HT-29 (cell line): Measurements from ENCODE around the gene TOR4A. TPM values are rescaled to one million over a fixed set of nuclear protein-coding genes. Genes with fewer than 3 reads are reported as not detected.
"Not testable (repeated sequence)": the region's sequence is repeated elsewhere in the genome, so short reads cannot be mapped to it uniquely, and the experiment has no call there.

Experiments used
- DNase-seq: peaks from one replicate; pipeline ENCODE4 v3.0.0-alpha.2; 2015; ENCODE audit warnings: low spot score
- total RNA-seq: library from RNA; depleted of rRNA; stranded (reverse); fragments of >200 nt; shearing (Covaris generic); gene quantifications from 2 replicates; pipeline ENCODE4 v1.2.3, GENCODE V29; 2014

Gene TOR4A
- total RNA-seq, 1 experiment from 2014 or later: 210 TPM

DNA sequence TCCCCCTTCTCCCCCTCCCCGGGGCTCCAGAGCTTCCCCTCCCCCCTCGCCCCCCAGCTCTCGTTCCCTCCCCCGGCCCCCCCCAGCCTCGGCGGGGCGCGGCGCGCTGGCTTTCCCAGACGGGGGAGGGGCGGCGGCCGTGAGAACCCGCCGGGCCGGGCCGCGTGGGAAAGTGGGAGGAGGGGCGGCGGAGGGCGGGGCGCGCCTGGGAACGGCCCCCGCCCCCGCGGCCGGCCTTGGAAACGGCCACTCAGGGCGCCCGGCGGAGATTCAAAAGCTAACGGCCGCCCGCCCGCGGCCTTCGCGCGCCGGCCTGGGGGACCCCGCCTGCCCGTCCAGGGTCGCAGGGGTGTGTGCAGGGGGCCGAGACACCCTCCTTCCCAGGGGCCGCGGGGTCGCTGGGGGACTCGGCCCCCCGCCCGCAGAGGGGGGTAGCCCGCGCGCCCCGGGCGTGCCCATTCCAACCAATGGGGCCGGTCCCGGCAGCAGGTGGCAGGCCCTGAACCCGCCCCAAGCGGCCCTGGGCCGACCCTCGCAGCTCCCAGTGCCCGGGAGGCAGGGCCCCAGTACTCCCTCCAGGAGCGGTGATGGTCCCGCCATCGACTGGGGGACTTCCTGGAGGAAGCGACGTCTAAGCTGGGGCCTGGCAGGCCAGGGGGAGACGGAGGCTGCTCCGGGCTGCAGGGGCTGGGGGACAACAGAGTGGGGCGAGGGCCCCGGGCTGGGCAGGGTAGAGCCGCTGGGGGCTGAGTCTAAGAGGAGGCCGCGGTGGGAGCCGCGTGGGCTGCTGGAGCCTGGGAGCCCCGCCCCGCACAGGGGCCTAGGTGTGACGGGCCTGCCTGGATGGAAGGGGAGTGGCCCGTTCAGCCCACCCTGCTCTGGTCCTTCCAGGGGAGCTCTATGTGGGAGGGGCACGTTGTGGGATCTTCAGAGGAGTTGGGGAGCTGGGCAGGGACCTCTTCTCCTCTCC, 38.8 kb downstream of the TOR4A start:
- peak; percentile 36 for DNase-seq

DNA sequence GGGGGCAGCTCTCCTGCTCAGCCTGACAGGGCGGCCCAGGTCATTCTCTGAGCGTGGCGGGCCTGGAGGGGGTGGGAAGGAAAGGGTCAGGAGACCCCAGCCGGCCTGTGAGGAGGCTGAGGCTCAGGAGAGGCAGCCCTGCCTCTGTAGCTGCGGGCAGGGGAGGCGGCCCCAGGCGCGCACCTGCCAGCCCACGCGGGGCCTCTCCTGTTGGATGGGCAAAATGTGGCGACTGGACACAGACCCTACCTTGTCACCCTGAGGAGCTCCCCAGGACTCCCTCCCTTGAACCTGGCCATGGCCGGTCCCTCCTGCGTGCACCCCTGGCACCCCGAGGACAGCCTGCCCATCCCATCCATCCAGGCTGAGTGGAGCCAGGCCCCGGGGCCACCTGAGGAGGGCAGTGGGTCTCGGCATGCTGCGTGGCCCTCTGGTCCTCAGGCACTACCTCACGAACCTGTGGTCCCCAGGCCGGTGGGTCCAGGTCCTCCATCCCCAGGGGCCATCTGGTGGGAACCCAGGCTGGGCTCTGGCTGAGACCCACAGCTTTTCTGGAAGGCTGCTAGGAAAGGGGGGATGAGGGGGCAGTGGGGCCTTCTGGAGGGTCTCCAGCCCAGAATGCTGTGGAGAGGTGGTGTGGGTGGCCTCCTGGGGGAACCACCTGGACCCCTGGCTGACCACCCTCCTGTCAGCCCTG, 39.6 kb downstream of the TOR4A start:
- no peak for DNase-seq

DNA sequence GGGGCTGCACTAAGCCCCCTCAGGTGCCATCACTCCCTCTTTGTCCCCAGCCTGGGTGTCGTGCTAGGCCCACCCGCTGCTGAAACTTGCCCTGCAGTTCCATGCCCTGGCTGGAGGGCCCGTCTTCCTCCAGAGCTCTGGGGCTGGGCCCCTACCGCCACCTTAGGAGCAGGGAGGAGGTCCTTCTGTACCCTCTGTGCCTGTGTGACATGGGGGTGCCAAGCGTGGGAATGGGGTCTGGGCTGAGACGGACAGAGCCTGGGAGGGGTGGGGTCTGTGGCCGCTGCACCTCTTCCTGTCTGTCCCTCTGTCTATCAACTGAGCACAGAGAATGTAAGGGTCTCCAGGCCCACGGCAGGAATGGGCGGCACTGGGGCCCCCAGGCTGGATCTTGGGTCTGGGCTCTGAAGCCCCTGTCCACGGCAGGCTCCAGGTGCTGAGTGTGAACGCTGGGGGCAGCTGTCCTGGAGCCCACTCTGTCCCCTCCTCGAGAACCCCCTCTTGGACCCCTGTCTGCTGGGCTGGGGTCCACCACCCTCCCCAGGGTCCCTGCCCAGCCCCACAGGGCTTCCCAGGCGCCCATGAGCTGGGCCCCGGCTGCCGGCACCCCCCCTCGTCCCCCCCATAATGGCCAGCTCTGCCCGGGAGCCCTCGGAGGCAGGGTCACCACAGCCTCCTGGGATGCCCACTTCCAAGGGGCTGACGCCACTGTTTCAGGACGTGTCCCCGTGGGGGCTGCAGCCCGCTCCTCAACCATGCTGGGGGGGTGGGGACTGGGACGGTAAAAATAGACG, 40.4 kb downstream of the TOR4A start:
- no peak for DNase-seq

DNA sequence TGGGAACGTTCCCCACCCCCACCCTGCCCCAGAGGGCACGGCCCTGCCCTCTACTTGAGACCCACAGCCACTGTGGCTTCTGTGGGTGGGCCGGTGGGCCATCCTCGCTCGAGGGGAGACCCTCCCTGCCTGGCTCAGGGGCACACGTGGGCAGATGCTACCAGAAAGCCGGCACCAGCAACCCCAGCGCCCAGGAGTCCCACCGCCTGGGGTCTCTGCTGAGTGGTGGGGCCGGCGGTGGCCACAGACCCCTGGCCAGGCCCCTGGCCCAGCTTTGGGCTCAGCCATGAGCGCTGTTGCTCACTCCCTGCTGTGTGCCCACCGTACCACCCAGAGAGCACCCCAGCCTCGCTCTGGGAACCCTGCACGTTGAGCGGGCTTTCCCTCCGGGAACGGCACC, 41.1 kb downstream of the TOR4A start:
- DNase-seq: no peak

DNA sequence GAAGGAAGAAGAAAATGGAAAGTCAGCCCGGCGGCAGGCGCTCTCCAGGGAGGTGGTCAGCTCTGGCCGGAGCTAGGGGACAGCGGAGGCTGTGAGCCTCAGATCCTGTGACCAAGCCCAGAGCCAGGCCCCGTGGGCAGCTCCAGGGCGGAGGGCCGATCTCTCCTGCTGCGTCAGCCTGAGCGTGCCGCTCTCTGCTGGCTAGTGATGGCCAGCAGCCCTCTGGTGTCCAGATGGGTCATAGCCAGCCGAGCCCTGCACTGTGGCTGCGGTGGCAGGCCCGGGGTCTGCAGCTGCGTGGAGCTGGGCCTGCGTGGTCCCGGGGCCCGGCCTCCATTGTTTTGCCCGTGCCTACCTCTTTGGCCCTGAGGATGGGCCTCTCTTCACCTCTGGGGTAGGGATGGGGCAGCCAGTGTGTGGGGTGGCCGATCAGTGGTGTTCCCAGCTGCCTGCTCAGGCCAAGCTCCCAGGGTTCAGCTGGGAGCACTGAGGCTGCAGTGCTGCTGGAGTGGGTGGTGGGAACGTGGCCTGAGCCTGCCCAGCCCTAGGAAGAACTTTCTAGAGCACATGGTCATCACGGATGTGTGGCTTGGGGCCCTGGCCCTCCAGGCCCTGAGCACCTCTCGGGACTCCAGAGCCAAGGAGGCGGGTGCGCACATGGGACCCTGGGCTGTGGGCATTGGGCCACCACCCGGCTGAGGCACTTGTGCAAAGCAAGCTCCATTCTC, 41.6 kb downstream of the TOR4A start:
- peak; percentile 39 for DNase-seq

DNA sequence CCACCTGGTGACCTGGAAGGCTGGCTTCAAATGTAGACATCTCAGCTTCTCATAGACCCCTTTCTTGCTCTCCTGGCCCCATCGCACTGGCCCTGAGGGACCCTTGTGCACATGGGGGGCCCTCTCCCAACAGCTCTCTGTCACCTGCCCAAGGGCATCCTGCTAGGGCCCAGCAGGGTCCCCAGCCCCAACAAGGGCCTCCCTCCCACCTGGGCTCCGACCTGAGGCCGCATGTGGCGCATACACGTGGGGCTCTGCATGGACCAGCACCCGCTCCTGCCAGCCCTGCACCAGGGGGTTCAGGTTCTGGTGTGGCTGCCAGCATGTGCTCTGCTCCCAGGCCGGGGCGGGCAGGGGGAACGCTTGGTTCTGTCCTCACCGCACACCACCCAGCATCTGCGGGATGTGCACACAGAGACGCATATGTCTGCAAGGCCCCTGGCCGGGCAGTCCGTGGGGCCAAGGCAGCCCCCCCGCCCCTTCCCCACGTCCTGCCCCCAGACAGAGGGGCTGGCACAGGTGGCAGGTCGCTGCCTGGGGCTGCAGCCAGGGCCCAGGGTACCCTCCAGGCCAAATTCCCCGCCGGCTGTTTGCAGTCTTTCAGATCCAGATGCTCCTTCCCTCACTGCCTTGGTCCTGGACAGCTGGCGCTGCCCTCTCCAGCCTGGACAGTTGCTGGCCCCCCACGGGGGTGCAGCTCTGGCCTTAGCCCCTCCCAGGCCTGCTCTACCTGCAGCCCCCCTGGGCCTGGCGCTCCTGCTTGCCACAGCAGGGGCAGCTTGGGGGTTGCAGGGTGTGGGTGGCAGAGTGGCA, 42.4 kb downstream of the TOR4A start:
- DNase-seq: no peak

DNA sequence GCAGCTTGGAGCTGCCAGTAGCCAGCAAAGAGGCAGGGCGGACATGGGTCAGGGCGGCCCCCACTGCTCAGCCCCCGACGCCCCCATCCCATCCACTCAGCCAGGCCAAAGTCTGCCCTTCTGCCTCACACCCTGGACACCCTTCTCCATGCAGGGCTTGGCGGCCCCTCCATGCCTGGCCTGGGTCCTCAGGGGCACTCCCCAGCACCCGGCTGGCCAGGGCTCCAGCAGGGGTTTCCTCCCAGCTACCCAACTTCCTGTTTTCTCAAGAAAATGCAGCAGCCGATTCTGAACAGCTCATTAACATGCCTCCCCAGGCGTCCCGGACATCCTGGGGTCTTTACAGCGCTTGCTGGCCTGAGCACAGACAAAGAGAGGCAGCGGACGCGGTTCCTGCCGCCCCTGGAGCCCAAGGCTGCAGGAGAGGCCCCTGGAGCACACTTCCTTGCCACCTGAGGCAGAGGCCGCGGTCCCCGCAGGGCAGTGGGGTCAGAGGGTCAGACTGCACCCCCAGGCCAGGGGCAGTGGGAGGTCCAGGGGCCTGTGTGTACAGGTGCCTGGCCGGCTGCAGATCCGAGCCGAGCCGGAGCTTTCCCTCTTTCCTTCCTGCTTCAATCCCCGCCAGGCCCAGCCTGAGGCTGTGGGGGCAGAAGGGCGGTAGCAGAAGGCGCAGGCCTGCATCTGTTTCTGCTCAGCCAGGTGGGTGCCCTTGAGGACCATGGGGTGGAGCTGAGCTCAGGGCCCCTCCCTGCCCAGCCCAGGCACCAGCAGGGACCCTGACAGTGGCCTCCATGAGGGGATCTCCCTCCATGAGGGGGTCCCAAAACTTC, 43.2 kb downstream of the TOR4A start:
- DNase-seq: no peak

DNA sequence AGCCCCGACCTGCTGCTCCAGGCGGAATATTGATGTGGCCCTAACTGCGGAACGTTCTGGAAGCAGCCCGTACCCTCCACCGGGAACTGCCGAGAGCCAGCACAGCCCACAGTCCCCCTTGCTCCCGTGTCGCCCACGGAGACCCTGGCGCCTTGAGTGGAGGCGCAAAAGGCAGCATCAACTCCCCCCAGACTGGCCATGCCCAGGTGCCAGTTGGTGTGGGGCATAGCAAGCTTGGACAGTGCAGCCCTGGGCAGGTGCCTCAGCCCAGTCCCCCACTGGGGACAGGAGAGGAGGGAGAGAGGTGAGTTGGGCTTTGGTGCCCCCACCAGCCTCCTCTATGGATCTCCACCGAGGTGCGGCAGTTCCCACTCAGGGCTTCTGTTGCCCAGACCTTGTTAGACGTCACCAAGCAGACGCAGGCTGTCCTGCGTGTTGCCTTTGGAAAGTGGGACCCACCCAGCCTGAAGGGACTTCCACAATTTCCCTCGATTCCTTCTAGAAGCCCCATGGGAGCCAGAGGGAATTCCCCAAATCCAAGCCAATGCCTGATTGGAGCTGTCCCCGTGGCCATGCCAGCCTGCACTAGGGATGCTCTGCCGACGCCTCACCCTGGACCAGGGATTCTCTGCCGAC, 44.3 kb downstream of the TOR4A start:
- DNase-seq: no peak

DNA sequence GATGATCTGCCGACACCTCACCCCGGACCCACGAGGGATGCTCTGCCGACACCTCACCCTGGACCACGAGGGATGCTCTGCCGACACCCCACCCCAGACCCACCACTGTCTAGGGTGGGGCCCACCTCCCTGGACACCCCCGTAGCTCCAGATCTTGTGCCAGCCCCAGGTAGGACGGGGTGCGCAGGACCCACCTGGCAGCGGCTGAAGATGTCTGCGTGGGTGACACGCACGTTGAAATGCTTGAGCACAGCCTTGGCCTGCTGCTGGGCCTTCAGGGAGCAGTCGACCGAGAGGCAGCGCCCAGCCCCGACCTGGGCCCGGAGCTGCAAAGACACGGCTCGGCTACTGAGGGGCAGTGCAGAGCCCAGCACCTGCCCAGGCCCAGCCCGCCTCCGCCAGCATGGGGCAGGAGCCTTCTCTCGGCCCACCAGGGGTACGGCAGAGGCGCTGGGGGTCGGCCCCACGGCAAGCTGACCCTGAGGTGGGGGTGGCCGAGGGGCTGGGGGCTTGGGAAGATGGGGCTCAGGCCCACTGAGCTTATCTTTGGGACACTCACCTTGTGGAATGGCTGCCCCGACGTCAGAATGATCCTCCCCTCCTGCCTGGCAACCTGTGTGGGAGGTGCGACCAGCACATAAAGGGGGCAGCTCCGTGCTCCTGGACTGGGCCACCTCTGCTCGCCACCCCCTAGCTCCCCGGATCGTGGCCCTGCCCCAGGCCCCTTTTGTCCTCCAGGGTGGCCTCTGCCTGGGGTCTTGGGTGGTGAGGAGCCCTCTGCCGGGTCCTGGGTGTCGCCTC, 46.2 kb downstream of the TOR4A start:
- DNase-seq: no peak

DNA sequence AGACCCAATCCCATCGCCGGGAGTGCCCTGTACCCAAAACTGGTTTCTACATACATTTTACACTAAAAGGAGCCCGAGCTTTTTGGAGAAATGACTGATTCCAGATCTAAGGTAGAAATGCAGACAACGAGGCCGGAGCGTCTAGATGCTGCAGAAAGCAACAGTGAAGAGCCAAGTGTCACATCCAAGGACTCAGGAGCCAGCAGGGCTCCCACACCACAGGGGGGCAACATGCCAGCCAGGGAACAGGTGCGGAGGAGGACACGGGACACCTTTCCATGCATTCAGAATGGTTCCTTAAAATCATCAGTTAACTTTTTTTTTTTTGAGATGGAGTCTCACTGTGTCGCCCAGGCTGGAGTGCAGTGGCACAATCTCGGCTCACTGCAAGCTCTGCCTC, 47.6 kb downstream of the TOR4A start:
- DNase-seq: no peak

DNA sequence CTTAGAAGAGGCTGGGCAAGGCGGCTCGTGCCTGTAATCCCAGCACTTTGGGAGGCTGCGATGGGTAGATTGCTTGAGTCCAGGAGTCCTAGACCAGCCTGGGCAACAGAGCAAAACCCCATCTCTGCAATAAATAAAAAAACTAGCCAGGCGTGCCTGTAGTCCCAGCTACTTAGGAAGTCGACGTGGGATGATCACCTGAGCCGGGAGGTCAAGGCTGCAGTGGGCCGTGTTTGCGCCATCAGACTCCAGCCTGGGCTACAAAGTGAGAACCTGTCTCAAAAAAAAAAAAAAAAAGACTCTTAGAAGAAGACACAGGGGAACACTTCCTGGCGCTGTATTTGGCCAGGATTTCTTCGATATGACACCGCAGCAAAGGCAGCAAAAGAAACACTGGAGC, 48.3 kb downstream of the TOR4A start:
- no peak for DNase-seq

DNA sequence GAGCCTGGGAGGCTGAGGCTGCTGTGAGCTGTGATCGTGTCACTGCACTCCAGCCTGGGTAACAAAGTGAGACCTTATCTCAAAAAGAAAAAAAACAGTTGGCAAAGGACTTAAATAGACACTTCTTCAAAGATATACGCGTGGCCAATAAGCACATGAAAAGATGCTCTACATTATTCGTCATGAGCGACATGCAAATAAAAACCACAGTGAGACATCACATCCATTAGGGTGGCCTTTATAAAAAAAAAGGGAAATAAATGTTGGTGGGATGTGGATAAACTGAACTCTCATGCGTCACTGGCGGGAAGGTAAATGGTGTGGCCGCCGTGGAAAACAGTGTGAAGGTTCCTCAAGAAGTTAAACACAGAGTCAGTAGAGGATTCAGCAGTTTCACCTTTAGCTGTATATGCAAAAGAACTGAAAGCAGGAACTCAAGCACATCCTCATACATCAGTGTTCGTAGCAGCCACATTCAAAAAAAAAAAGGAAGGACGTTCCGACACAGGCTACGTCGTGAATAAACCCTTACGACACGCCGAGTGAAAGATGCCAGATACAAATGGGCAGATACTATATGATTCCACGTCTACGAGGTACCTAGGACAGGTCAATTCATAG, 49.0 kb downstream of the TOR4A start:
- no peak for DNase-seq

DNA sequence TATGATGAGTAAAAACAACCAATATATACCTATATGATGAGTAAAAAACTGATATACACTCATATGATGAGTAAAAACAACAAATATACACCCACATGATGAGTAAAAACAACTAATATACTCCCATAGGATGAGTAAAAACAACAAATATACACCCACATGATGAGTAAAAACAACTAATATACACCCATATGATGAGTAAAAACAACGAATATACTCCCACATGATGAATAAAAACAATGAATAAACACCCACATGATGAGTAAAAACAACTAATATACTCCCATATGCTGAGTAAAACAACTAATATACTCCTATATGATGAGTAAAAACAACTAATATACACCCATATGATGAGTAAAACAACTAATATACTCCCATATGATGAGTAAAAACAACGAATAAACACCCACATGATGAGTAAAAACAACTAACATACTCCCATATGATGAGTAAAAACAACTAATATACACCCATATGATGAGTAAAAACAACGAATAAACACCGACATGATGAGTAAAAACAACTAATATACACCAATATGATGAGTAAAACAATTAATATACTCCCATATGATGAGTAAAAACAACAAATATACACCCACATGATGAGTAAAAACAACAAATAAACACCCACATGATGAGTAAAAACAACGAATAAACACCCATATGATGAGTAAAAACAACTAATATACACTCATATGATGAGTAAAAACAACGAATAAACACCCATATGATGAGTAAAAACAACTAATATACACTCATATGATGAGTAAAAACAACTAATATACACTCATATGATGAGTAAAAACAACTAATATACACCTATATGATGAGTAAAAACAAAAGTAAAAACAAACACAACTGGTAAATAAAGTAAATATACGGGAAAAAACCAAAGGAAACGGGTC, 50.4 kb downstream of the TOR4A start:
- DNase-seq: not testable (repeated sequence)

DNA sequence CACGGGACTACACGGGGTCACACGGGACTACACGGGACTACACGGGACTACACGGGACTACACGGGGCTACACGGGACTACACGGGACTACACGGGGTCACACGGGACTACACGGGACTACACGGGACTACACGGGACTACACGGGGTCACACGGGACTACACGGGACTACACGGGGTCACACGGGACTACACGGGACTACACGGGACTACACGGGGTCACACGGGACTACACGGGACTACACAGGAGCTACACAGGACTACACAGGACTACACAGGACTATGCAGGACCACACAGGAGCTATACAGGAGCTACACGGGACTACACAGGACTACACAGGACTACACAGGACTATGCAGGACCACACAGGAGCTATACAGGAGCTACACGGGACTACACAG, 52.1 kb downstream of the TOR4A start:
- DNase-seq: not testable (repeated sequence)

DNA sequence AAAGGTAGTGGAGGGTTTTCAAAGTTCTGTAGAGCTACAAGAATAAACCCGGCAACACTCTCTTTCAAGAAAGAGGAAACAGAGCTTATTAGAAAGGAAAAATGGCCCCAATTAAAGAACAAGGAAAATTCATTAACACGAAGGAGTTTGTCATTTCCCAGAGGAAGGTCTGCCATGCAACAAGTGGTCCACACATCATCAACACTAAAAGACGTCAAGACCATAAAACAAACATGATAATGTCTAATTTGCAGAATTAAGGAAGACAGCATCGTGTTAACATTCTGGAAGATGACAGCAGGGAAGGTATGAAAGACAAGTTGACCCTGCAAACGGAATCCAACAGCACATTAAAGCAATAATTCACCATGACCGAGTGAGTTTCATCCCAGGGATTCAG, 53.2 kb downstream of the TOR4A start:
- DNase-seq: no peak

DNA sequence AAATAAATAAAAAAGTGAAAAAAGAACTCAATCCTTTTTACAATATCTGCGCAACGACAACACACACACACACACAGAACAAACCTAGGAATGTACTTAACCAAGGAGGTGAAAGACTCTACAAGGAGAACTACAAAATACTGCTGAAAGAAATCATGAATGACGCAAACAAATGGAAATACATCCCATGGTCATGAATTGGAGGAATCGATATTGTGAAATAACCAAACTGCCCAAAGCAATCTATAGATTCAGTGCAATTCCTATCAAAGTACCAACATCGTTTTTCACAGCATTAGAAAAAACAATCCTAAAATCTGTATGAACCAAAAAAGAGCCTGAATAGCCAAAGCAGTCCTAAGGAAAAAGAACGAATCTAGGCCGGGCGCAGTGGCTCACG, 54.4 kb downstream of the TOR4A start:
- no peak for DNase-seq
